GM11168 (cell line): ENCODE measurements around the gene SNX15.
"Not testable (repeated sequence)": the region's sequence is repeated elsewhere in the genome, so short reads cannot be mapped to it uniquely, and the experiment has no call there.

Source experiments
- in situ Hi-C: fragments of 300-500 bp; cut with MboI; formaldehyde crosslinking; loops from one replicate; pipeline ENCODE4 v1.12.0; 2022; ENCODE audit warnings: low sequenced_read_pairs; ENCODE audit not compliant: unreplicated experiment

Gene SNX15

GRCh38 chr11:65027213-65028067 is at the start of gene SNX15:
SNX15 (plus strand) TSS chr11:65027439; CDS start chr11:65027538, 99 bp downstream.
- in situ Hi-C loops = no loop called here

DNA sequence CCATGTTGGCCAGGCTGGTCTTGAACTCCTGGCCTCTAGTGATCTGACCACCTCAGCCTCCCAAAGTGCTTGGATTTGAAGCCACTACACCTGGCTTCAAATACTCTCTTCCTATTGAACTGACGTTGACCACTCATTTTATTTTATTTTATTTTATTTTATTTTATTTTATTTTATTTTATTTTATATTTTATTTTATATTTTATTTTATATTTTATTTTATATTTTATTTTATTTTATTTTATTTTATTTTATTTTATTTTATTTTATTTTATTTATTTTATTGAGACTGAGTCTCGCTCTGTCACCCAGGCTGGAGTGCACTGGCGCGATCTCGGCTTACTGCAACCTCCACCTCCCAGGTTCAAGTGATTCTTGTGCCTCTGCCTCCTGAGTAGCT is 43.9 kb upstream of the SNX15 start:
- in situ Hi-C loops = not testable (repeated sequence)

DNA sequence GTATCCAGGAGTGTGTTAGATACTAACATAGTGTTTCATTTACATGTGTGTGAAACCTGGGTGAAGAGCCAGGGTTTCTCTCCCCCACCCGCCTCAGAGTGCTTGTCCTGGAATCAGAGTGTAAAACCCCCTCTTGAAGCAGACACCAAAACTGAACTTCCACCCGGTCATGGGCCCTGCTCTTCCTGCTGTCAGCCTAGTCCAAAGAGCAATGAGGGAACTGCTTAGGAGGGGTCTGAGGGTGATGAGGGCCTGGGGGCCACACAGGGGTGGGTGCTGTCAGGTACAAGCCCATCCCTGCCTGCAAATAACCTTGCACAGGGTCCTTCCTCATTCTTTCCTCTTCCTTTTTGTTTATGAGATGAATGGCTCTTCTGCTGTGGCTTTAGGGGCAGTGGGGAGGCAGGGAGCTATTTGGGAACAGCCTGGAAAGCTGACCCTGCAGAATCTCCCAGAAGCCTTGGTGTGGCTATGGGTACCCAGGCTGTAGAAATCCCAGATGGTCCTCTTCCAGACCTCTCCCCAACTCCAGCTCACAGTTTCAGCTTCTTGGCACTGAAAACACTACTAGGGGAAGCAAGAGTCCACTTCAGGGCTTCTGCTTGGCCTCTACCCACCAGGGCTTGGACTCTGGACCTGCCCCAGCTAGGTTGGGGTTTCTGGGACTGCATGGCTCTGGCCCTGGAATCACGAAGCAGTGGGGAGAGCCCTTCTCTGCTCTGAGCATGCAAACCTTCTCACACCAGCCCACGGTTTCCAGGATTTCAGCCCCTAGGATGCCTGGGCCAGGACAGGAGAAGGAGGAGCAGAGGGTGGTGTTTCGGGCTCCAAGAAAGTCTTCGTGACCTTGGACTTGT is 39.0 kb upstream of the SNX15 start:
- in situ Hi-C loops = no loop called here

DNA sequence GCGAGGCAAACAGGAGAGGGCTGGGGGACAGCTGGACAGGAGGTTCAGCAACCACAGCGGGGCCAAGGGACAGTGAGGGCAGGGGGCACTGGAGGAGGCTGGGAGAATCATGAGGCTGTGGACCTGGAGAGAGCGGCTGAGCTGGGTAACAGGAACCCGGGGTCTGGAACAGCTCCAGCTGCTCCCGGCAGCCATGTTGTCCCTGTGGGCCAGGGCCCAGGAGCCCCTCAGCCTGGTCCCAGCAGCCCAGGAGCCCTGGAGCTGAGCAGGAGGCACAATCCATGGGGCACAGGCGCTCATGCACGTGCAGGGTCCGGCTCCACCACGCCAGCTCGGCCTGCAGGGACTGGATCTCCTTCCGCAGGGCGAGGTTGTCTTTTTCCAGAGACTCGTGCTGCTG is 37.8 kb upstream of the SNX15 start:
- in situ Hi-C loops = no loop called here

DNA sequence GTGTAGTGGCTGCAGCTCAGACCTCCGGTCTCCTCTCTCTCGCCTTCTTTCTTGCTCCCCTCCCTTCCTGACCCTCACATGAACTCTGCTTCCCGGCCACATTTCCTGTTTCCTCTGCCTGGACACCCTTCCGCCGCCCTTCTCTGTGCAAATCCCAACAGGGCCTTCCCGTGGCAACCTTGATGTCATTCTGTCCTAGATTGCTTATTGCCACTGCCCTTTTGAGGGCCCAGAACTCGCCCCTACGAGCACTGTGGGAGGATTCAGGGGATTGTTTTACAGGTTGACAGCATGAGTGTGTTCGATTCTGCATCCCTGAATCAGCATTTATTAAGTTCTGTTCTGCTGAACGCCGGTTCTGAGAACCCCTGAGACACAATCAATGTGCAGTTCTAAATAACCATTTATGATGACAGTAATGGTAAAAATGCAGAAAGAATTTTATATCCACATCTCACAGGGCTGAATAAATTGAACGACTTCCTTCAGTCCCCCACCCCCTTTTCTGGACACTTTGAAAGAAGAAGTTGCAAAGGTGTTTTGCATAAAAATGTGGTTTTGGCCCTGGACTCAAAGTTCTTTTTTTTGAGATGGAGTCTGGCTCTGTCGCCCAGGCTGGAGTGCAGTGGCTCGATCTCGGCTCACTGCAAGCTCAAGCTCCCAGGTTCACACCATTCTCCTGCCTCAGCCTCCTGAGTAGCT is 36.9 kb upstream of the SNX15 start:
- in situ Hi-C loops = no loop called here

DNA sequence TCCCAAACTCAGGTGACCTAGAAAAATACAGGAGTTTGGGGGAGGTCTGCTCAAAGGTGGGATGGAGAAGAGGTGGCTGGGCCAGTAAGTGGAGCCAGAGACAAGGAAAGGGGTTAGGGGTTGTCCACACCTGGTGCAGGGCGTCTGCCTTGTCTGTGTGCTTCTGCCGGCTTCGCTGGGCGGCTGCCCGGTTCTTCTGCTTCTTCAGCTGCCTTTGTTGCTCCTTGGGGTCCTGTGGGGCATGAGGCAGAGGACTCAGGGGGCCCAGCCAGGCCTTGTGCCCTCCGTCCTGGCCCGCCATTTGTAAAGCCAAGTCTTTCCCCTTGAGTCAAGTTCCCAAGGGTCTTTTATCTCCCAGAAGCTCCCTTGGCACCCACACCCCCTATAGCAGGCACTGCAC is 32.9 kb upstream of the SNX15 start:
- in situ Hi-C loops = no loop called here

- in situ Hi-C loops = no loop called here
These were observed 30.9 kb upstream of the SNX15 start for GRCh38 chr11:64996327-64996709.

GRCh38 chr11:64996710-64997380 is 30.4 kb upstream of the SNX15 start, which contains the start of gene BATF2:
BATF2 (minus strand) TSS chr11:64996971; CDS start chr11:64996914, 57 bp downstream.
- in situ Hi-C loops = no loop called here

GRCh38 chr11:64998141-64998540 is 29.1 kb upstream of the SNX15 start:
- in situ Hi-C loops = no loop called here

GRCh38 chr11:64998690-64999431 is 28.4 kb upstream of the SNX15 start:
- in situ Hi-C loops = no loop called here

- in situ Hi-C loops = no loop called here
These were observed 27.8 kb upstream of the SNX15 start for GRCh38 chr11:64999478-64999877.

- in situ Hi-C loops = no loop called here
These were observed 24.5 kb upstream of the SNX15 start for GRCh38 chr11:65002706-65003105.

GRCh38 chr11:65003282-65003681 is 24.0 kb upstream of the SNX15 start:
- in situ Hi-C loops = no loop called here

- in situ Hi-C loops = not testable (repeated sequence)
These were observed 23.3 kb upstream of the SNX15 start for GRCh38 chr11:65003968-65004367.

GRCh38 chr11:65008016-65008415 is 19.2 kb upstream of the SNX15 start:
- in situ Hi-C loops = no loop called here

- in situ Hi-C loops = no loop called here
These were observed 18.4 kb upstream of the SNX15 start for GRCh38 chr11:65008873-65009272.

- in situ Hi-C loops = no loop called here
These were observed 13.9 kb upstream of the SNX15 start for GRCh38 chr11:65013130-65013887.

DNA sequence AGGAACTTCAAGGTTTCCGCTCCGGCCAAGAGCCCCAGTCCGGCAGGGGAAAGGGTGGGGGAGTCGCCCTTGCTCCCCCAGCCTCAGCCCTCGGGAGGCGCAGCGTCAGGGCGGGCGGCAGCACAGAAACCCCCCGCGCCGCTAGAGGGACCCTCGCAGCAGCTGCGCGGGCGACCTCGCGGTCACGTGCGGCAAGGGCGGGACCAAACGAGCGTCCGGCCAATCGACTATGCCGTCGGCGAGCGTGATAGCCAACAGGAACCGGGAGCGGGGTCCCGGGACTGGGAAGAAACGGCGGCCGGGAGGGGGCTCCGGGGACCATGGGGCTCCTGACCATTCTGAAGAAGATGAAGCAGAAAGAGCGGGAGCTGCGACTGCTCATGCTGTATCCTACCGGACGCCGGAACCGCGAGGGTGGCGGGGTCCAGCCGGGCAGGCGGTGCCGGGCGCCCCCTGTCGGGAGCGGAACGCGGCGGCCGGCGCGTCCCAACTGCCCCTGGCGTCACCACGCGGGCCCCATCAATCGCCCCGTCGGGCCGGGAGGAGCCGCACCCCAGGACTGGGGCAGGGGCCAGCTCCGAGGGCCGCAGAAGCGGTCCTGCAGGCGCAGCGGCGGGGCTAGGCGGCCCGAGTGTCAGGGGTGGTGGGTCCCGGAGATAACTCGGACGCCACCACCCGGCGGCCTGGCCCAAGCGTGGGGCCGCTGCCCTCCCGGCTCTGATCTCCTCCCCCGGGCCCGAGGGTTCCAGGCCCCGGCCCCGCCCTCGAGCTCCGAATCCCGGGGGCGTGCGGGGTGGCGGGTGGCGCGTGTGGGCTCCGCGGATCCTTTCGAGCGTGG is 13.1 kb upstream of the SNX15 start, which contains the start of gene ARL2:
Gene ARL2, plus strand, starts transcription at position 273 of the 838 bp plus-strand sequence. Its CDS starts 48 bp downstream, at position 321.
- in situ Hi-C loops = no loop called here
